Measurements from ENCODE around the gene ANTXR1.

DNA sequence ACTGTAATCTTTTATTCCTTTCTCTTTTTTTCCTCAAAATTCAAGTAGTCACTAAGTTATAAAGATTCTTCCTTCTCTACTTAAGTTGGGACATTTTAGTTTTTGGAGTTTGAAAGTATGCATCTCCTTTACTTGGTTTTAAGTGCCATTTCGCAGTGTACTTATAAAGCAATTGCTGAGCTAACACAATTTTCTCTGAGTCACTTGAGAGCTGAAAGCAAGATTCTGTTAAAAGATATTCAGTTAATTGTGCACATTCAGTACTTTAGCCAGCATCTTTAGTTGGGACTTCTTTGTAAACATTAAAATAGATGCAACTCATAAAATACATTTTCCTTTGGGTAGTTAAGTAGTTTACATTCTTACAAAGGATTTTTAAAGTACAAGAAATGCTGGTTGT, 238.0 kb downstream of the ANTXR1 start:
- TF ChIP-seq POLR2AphosphoS5 (IDR thresholded peaks at IDR 0.05) (no peak), POLR2A (IDR thresholded peaks at IDR 0.05) (no peak)
- TF ChIP-seq, protein P1, sequence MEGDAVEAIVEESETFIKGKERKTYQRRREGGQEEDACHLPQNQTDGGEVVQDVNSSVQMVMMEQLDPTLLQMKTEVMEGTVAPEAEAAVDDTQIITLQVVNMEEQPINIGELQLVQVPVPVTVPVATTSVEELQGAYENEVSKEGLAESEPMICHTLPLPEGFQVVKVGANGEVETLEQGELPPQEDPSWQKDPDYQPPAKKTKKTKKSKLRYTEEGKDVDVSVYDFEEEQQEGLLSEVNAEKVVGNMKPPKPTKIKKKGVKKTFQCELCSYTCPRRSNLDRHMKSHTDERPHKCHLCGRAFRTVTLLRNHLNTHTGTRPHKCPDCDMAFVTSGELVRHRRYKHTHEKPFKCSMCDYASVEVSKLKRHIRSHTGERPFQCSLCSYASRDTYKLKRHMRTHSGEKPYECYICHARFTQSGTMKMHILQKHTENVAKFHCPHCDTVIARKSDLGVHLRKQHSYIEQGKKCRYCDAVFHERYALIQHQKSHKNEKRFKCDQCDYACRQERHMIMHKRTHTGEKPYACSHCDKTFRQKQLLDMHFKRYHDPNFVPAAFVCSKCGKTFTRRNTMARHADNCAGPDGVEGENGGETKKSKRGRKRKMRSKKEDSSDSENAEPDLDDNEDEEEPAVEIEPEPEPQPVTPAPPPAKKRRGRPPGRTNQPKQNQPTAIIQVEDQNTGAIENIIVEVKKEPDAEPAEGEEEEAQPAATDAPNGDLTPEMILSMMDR (IDR thresholded peaks at IDR 0.05 in 8 of 11, conservative IDR thresholded peaks at IDR 0.05 in 3 of 11) = no peak

Measured in spleen (tissue), 7 donors.